H1 (cell line): ENCODE data around the gene SMIM8. TPM values are rescaled to one million over a fixed set of nuclear protein-coding genes. Genes with fewer than 3 reads are reported as not detected.

Experiments used
- SUZ12 ChIP-seq: fragments of 200-600 bp; sonication (generic); IDR thresholded peaks from 2 replicates; pipeline ENCODE4 v1.6.1; 2012; ENCODE audit warnings: mild to moderate bottlenecking, inconsistent platforms, low read length, moderate library complexity, mixed read lengths
- polyA plus RNA-seq, 7 experiments: library from polyadenylated mRNA; depleted of rRNA in 3 of 7; stranded (reverse) in 5 of 7; unstranded in 2 of 7; fragments of >200 nt in 5 of 7; fragments of 200-250 nt in 2 of 7; gene quantifications; 1 replicate in 5 of 7; 2 replicates in 1 of 7; 4 replicates in 1 of 7; pipeline versions ENCODE4 v1.2.1 to v1.2.3, GENCODE V29; 2011 to 2013; ENCODE audit warnings: missing spikeins in 2 of 7, mixed read lengths in 2 of 7
- total RNA-seq: library from RNA; stranded (reverse); fragmentation: NEBNext Ultra II Directional; extraction: Animal tissue kit (Norgen Biotek cat#: 25700); gene quantifications from 2 replicates; pipeline ENCODE4 v1.2.1, GENCODE V29; 2021

The SMIM8 gene
- total and polyA plus RNA-seq, 2 of the 8 experiments (the other 6 are each of a cell fraction or from before 2014, with no cell fraction given), result 3.0 to 10.7 TPM

GRCh38 chr6:87340230-87340629 lies 17.8 kb downstream of the SMIM8 start (continued):
- TF ChIP-seq SUZ12, result no peak
